NB4 (cell line): Measurements from ENCODE around the gene HLTF.

Experiments used
- DNase-seq: peaks from one replicate; pipeline ENCODE4 v3.0.0; 2010; ENCODE audit warnings: low read depth
- H3K4me3 ChIP-seq: one replicate; pipeline ENCODE4 v1.5.1; 2011; ENCODE audit warnings: mild to moderate bottlenecking, low read depth, low read length, moderate library complexity
- CTCF ChIP-seq: IDR thresholded peaks from one replicate; pipeline ENCODE4 v1.5.1; 2012; ENCODE audit warnings: low read depth, low read length
- MAX ChIP-seq: IDR thresholded peaks from 2 replicates; pipeline ENCODE4 v1.6.1; 2011; ENCODE audit warnings: low read depth, low read length
- MYC ChIP-seq: IDR thresholded peaks from 2 replicates; pipeline ENCODE4 v1.6.1; 2011; ENCODE audit warnings: low read depth, low read length
- POLR2A ChIP-seq: IDR thresholded peaks from 2 replicates; pipeline ENCODE4 v1.6.1; 2011; ENCODE audit warnings: mild to moderate bottlenecking; ENCODE audit not compliant: insufficient read length; ENCODE audit errors: extremely low read depth

Gene HLTF

GRCh38 chr3:149015393-149015792 is 70.9 kb downstream of the HLTF start:
- no peak for DNase-seq
- TF ChIP-seq POLR2A: no peak
- no peak for TF ChIP-seq CTCF
- TF ChIP-seq MAX: no peak
- TF ChIP-seq MYC: no peak
- no peak overlapping the region for H3K4me3 ChIP-seq

GRCh38 chr3:149013726-149014125 is 72.6 kb downstream of the HLTF start:
- TF ChIP-seq CTCF (no peak), MYC (no peak), MAX (no peak), POLR2A (no peak)
- DNase-seq: no peak
- H3K4me3 ChIP-seq: no peak overlapping the region

GRCh38 chr3:149011676-149012075 is 74.7 kb downstream of the HLTF start:
- DNase-seq: no peak
- H3K4me3 ChIP-seq: no peak overlapping the region
- TF ChIP-seq CTCF (no peak), POLR2A (no peak), MAX (no peak), MYC (no peak)

GRCh38 chr3:149010966-149011365 is 75.4 kb downstream of the HLTF start:
- DNase-seq: no peak
- TF ChIP-seq POLR2A (no peak), MAX (no peak), MYC (no peak), CTCF (no peak)
- no peak overlapping the region for H3K4me3 ChIP-seq

- DNase-seq: no peak
These were observed 75.8 kb downstream of the HLTF start for GRCh38 chr3:149010504-149010951.

More at GRCh38 chr3:149010504-149010951, 75.8 kb downstream of the HLTF start:
- no peak overlapping the region for H3K4me3 ChIP-seq
- TF ChIP-seq MAX (no peak), CTCF (no peak), POLR2A (no peak), MYC (no peak)
